ENCODE results near the gene CCDC74A. TPM values are rescaled to one million over a fixed set of nuclear protein-coding genes. Genes with fewer than 3 reads are reported as not detected.
"Not testable (repeated sequence)": the region's sequence is repeated elsewhere in the genome, so short reads cannot be mapped to it uniquely, and the experiment has no call there.

The CCDC74A gene
- total RNA-seq, 1 experiment from 2014 or later = 7.0 TPM

- peaks cover 56% of the 10 kb centered on the region for H3K36me3 ChIP-seq (ENCODE audit: insufficient read depth, low read length, poor library complexity, severe bottlenecking)
- CTCF ChIA-PET; H3K4me3 ChIP-seq (ENCODE audit: low read depth, low read length, poor library complexity, severe bottlenecking); DNase-seq (ENCODE audit: low spot score); POLR2A ChIA-PET (ENCODE audit: low non-redundant PET); H3K27ac ChIP-seq (ENCODE audit: low read depth, low read length, poor library complexity, severe bottlenecking); H3K4me1 ChIP-seq (ENCODE audit: insufficient read depth, low read length, poor library complexity, severe bottlenecking); H3K9me3 ChIP-seq (ENCODE audit: low read depth, low read length, poor library complexity, severe bottlenecking); intact Hi-C loops (cut with micrococcal nuclease; ENCODE audit: unreplicated experiment); H3K27me3 ChIP-seq (replicated peaks; ENCODE audit: insufficient read depth, low read depth, low read length, poor library complexity): not testable (repeated sequence)
- BruUV-seq (replicated peaks) = TSS peak; percentile 6
Measured at GRCh38 chr2:131504082-131504750, 23.5 kb upstream of the CCDC74A start.

GRCh38 chr2:131509615-131510014 lies 18.1 kb upstream of the CCDC74A start:
- peaks cover 33% of the 10 kb centered on the region for H3K36me3 ChIP-seq (ENCODE audit: insufficient read depth, low read length, poor library complexity, severe bottlenecking)
- no peak overlapping the region for H3K27ac ChIP-seq (ENCODE audit: low read depth, low read length, poor library complexity, severe bottlenecking)
- DNase-seq (ENCODE audit: low spot score) = no peak
- ChIA-PET POLR2A (ENCODE audit: low non-redundant PET) (no interaction called here), CTCF (no interaction called here)
- no peak for TF ChIP-seq EZH2 (IDR thresholded peaks at IDR 0.05; ENCODE audit: borderline replicate concordance, low read depth, low read length, poor library complexity, severe bottlenecking)
- TF ChIP-seq CTCF (conservative IDR thresholded peaks at IDR 0.05; ENCODE audit: low read depth, low read length) = no peak
- no peaks in the 10 kb centered on the region for H3K4me1 ChIP-seq (ENCODE audit: insufficient read depth, low read length, poor library complexity, severe bottlenecking)
- no peaks in the 10 kb centered on the region for H3K9me3 ChIP-seq (ENCODE audit: low read depth, low read length, poor library complexity, severe bottlenecking)
- no peaks in the 10 kb centered on the region for H3K27me3 ChIP-seq (replicated peaks; ENCODE audit: insufficient read depth, low read depth, low read length, poor library complexity)
- H3K4me3 ChIP-seq (ENCODE audit: low read depth, low read length, poor library complexity, severe bottlenecking) = no peak overlapping the region
- intact Hi-C loops (cut with micrococcal nuclease; ENCODE audit: unreplicated experiment) = no loop called here
- no TSS peak for BruUV-seq (replicated peaks)

GRCh38 chr2:131511291-131511968 lies 16.3 kb upstream of the CCDC74A start:
- CTCF ChIA-PET; H3K27ac ChIP-seq (ENCODE audit: low read depth, low read length, poor library complexity, severe bottlenecking); DNase-seq (ENCODE audit: low spot score); BruUV-seq (replicated peaks); intact Hi-C loops (cut with micrococcal nuclease; ENCODE audit: unreplicated experiment); H3K4me3 ChIP-seq (ENCODE audit: low read depth, low read length, poor library complexity, severe bottlenecking); POLR2A ChIA-PET (ENCODE audit: low non-redundant PET); H3K9me3 ChIP-seq (ENCODE audit: low read depth, low read length, poor library complexity, severe bottlenecking); H3K4me1 ChIP-seq (ENCODE audit: insufficient read depth, low read length, poor library complexity, severe bottlenecking); H3K27me3 ChIP-seq (replicated peaks; ENCODE audit: insufficient read depth, low read depth, low read length, poor library complexity): not testable (repeated sequence)
- H3K36me3 ChIP-seq (ENCODE audit: insufficient read depth, low read length, poor library complexity, severe bottlenecking) = peaks cover 21% of the 10 kb centered on the region

GRCh38 chr2:131511969-131512870 lies 15.5 kb upstream of the CCDC74A start:
- CTCF ChIA-PET; POLR2A ChIA-PET (ENCODE audit: low non-redundant PET); H3K9me3 ChIP-seq (ENCODE audit: low read depth, low read length, poor library complexity, severe bottlenecking); H3K27ac ChIP-seq (ENCODE audit: low read depth, low read length, poor library complexity, severe bottlenecking); intact Hi-C loops (cut with micrococcal nuclease; ENCODE audit: unreplicated experiment); DNase-seq (ENCODE audit: low spot score); H3K27me3 ChIP-seq (replicated peaks; ENCODE audit: insufficient read depth, low read depth, low read length, poor library complexity); H3K4me1 ChIP-seq (ENCODE audit: insufficient read depth, low read length, poor library complexity, severe bottlenecking); H3K4me3 ChIP-seq (ENCODE audit: low read depth, low read length, poor library complexity, severe bottlenecking): not testable (repeated sequence)
- TSS peak; percentile 31 for BruUV-seq (replicated peaks)
- H3K36me3 ChIP-seq (ENCODE audit: insufficient read depth, low read length, poor library complexity, severe bottlenecking) = peaks cover 15% of the 10 kb centered on the region

GRCh38 chr2:131514408-131515166 lies 13.1 kb upstream of the CCDC74A start:
- POLR2A ChIA-PET (ENCODE audit: low non-redundant PET); intact Hi-C loops (cut with micrococcal nuclease; ENCODE audit: unreplicated experiment); H3K4me3 ChIP-seq (ENCODE audit: low read depth, low read length, poor library complexity, severe bottlenecking); H3K27me3 ChIP-seq (replicated peaks; ENCODE audit: insufficient read depth, low read depth, low read length, poor library complexity); H3K27ac ChIP-seq (ENCODE audit: low read depth, low read length, poor library complexity, severe bottlenecking); H3K9me3 ChIP-seq (ENCODE audit: low read depth, low read length, poor library complexity, severe bottlenecking); H3K36me3 ChIP-seq (ENCODE audit: insufficient read depth, low read length, poor library complexity, severe bottlenecking); CTCF ChIA-PET; H3K4me1 ChIP-seq (ENCODE audit: insufficient read depth, low read length, poor library complexity, severe bottlenecking); DNase-seq (ENCODE audit: low spot score); BruUV-seq (replicated peaks): not testable (repeated sequence)

GRCh38 chr2:131515235-131515634 lies 12.5 kb upstream of the CCDC74A start:
- DNase-seq (ENCODE audit: low spot score); H3K9me3 ChIP-seq (ENCODE audit: low read depth, low read length, poor library complexity, severe bottlenecking); H3K27ac ChIP-seq (ENCODE audit: low read depth, low read length, poor library complexity, severe bottlenecking); H3K4me3 ChIP-seq (ENCODE audit: low read depth, low read length, poor library complexity, severe bottlenecking); intact Hi-C loops (cut with micrococcal nuclease; ENCODE audit: unreplicated experiment); H3K36me3 ChIP-seq (ENCODE audit: insufficient read depth, low read length, poor library complexity, severe bottlenecking); H3K4me1 ChIP-seq (ENCODE audit: insufficient read depth, low read length, poor library complexity, severe bottlenecking); POLR2A ChIA-PET (ENCODE audit: low non-redundant PET); H3K27me3 ChIP-seq (replicated peaks; ENCODE audit: insufficient read depth, low read depth, low read length, poor library complexity); BruUV-seq (replicated peaks); CTCF ChIA-PET: not testable (repeated sequence)
